Fibroblast of the conjunctiva (primary cell): Measurements from ENCODE around the gene STK11.
"Not testable (repeated sequence)": the region's sequence is repeated elsewhere in the genome, so short reads cannot be mapped to it uniquely, and the experiment has no call there.

ENCODE experiments used
- DNase-seq: peaks from one replicate; pipeline ENCODE4 v3.0.0-alpha.2; 2010; ENCODE audit warnings: low read depth

STK11 gene

GRCh38 chr19:1169921-1170885 is 35.4 kb upstream of the STK11 start:
- DNase-seq: no peak

- no peak for DNase-seq
These were observed 34.4 kb upstream of the STK11 start for GRCh38 chr19:1170938-1171754.

- no peak for DNase-seq
These were observed 33.7 kb upstream of the STK11 start for GRCh38 chr19:1171755-1172352.

GRCh38 chr19:1172353-1173158 is 33.0 kb upstream of the STK11 start:
- no peak for DNase-seq

GRCh38 chr19:1173159-1173844 is 32.3 kb upstream of the STK11 start:
- no peak for DNase-seq

- peak; percentile 67 for DNase-seq
These were observed 31.5 kb upstream of the STK11 start, which contains the start of gene SBNO2 for GRCh38 chr19:1173845-1174809. TSS of gene SBNO2 (minus strand) at chr19:1174268. CDS start at chr19:1154276, 19,992 bp downstream.

GRCh38 chr19:1177322-1178114 is 28.1 kb upstream of the STK11 start:
- DNase-seq: peak; percentile 87

GRCh38 chr19:1181606-1182005 is 24.0 kb upstream of the STK11 start:
- no peak for DNase-seq

- DNase-seq: no peak
These were observed 23.5 kb upstream of the STK11 start for GRCh38 chr19:1182068-1182467.

GRCh38 chr19:1182727-1183126 is 22.9 kb upstream of the STK11 start:
- no peak for DNase-seq

- DNase-seq: no peak
These were observed 21.9 kb upstream of the STK11 start for GRCh38 chr19:1183543-1184172.

GRCh38 chr19:1189419-1189818 is 16.2 kb upstream of the STK11 start:
- DNase-seq: no peak

GRCh38 chr19:1199531-1199930 is 6.0 kb upstream of the STK11 start:
- no peak for DNase-seq

- DNase-seq: not testable (repeated sequence)
These were observed 5.0 kb upstream of the STK11 start for GRCh38 chr19:1200614-1201013.

GRCh38 chr19:1206150-1206863 is 729 bp downstream of the STK11 start:
- no peak for DNase-seq

GRCh38 chr19:1206864-1207450 is 1.4 kb downstream of the STK11 start:
- DNase-seq: no peak

- DNase-seq: not testable (repeated sequence)
These were observed 3.3 kb downstream of the STK11 start for GRCh38 chr19:1208830-1209229.

GRCh38 chr19:1210227-1210538 is 4.6 kb downstream of the STK11 start:
- no peak for DNase-seq
